ENCODE measurements around the gene SLC25A20.
A peak's percentile ranks its signal among the peaks of the same experiment; 100 is the strongest.
"Not testable (repeated sequence)": the region's sequence is repeated elsewhere in the genome, so short reads cannot be mapped to it uniquely, and the experiment has no call there.

Gene SLC25A20

DNA sequence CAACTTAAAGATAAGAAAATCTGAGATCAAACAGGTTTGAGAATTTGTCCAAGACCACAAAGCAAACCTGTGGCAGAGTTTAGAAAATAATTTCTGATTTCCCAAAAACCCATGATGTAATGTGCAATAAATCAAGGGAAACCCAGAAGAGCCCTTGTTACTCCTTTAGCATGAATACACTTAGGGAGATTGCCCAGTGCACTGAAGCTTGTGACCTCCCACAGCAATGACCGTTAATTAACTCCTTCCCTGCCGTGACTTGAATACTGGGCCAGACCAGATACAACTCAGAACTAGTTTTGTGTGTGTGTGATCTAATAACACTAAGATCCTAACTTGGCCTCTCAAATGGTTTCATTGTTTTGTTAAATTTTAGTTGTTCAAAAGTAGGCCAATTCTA, 53.5 kb downstream of the SLC25A20 start:
- DNase-seq (ENCODE audit: low read depth): peak; percentile 54

DNA sequence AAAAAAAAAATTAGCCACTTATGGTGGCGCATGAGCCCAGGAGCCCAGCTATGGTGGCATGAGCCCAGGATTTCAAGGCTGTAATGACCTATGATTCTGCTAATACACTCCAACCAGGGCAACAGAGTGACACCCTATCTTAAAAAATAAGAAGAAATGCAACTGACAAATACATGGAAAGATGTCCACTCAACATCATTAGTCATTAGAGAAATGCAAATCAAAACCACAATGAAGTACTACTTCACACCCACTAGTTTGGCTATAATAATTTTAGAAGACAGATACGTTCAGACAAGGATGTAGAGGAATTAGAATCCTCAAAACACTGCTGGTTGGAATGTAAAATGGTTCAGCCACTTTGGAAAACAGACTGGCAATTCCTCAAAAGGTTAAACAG, 61.5 kb downstream of the SLC25A20 start:
- no peak for DNase-seq (ENCODE audit: low read depth)

DNA sequence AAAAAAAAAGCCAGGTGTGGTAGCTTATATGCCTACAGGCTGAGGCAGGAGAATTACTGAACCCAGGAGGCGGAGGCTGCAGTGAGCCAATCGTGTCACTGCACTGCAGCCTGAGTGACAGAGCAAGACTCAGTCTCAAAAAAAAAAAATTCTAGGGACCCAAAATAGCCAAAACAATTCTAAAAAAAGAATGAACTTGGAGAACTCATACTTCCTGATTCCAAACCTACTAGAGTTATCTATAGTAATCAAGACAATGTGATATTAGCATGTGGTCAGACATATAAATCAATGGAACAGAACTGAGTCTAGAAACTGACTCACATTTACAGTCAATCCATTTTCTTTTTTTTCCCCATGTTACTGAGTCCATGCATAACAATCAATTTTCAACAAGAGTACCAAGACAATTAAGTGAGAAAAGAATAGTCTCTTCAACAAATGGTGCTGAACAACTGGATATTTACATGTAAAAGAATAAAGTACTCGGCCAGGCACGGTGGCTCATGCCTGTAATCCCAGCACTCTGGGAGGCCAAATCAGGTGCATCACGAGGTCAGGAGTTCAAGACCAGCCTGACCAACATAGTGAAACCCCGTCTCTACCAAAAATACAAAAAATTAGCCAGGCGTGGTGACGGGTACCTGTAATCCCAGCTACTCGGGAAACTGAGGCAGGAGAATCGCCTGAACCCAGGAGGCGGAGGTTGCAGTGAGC, 62.9 kb downstream of the SLC25A20 start:
- no peak for DNase-seq (ENCODE audit: low read depth)

DNA sequence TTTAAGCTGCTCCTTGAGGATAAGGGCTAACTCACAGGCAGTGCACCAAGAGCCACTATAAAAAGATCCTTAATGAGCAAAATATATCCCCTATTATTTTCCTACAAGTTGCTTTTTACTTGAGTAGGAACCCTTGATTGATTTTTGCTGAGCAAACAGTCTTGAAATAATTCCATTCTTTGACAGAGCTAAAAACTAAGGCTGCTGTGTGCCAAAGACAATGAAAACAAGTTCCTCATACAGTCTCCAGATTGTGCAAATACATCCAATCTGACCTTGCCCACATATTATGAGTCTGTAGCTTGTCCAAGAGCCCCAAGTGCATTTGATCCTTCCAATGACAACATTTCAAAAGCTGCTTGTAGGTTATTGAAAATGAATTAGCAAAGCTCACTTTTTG, 66.0 kb downstream of the SLC25A20 start:
- DNase-seq (ENCODE audit: low read depth): no peak

DNA sequence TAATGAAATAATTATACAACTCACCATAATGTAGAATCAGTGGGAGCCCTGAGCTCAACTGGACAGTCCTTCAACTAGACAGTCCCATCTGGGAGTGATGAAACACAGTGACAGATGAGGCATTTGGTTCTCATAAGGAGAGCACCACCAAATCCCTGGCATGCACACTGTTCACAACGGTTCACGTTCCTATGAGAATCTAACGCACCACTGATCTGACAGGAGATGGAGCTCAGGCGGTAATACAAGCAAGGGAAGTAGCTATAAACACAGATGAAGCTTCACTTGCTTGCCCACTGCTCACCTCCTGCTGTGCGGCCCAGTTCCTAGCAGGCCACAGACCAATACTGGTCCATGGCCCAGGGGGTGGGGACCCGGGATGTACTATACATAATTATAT, 68.0 kb downstream of the SLC25A20 start:
- no peak for DNase-seq (ENCODE audit: low read depth)

DNA sequence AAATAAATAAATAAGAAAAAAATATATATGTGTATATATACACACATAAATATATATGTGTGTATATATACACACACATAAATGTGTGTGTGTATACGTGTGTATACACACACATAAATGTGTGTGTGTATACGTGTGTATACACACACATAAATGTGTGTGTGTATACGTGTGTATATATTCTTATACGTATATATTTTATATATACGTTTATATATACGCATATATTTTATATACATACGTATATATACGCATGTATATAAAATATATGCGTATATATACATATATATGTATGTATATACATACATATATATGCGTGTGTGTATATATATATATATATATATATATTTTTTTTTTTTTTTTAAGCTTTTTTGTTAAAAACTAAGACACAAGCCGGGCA, 69.2 kb downstream of the SLC25A20 start:
- not testable (repeated sequence) for DNase-seq (ENCODE audit: low read depth)

DNA sequence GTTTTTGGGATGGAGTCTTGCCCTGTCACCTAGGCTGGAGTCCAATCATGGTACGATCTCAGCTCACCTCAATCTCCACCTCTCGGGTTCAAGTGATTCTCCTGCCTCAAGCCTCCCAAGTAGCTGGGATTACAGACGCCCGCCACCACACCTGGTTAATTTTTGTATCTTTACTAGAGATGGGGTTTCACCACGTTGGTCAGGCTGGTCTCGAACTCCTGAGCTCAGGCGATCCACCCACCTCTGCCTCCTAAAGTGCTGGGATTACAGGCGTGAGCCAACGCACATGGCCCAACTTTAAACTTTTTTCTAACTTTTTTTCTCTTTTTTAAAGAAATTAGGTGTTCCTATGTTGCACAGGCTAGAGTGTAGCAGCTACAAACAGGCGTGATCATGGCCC, 70.8 kb downstream of the SLC25A20 start:
- not testable (repeated sequence) for DNase-seq (ENCODE audit: low read depth)

DNA sequence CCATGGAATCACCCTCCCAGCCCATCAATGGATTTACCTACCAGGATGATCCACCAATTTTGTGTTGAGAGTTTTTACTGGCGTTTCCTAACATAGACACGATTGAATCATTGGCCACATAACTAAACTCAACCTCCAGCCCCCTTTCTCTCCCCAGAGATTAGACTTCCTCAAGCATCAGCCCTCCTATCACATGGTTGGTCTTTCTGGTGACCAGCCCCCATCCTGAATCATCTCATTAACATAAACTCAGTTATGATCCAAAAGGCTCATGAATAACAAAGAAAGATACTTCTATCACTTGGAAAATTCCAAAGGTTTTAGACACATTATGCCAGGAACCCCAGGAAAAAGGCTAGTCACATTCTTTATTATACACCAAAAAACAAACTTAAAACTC, 72.2 kb downstream of the SLC25A20 start:
- DNase-seq (ENCODE audit: low read depth): peak; percentile 86

DNA sequence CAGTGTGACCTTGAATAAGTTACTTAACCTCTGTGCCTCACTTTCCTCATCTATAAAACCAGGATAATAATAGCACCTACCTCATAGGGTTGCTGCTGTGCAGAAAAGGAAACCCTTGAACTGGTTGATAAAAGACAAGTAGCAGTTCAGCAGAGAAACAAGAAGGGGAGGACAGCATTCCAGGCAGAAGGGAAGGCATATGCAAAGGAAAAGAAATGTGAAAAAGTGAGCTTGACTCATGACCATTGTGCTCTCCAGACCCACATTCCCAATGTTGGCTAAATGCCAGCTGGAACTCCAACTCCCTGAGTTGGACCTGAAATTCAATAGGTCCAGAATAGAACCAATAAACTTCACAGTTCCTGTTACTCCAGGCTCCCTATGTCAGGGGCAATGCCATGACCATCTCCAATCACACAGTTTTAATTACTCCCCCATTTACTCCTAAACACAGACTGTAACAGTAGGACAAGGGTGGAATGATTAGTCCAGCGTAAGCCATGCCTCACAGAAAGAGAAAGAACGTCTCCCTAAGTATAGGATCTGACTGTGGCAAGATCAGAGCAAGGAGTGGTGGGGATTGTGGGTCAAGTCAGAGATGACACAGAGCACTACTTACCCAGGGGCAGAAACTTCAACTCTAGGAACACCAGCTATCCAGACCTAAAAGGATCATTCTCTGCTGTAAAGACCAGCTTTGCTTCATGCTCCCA, 77.9 kb downstream of the SLC25A20 start:
- peak; percentile 65 for DNase-seq (ENCODE audit: low read depth)

DNA sequence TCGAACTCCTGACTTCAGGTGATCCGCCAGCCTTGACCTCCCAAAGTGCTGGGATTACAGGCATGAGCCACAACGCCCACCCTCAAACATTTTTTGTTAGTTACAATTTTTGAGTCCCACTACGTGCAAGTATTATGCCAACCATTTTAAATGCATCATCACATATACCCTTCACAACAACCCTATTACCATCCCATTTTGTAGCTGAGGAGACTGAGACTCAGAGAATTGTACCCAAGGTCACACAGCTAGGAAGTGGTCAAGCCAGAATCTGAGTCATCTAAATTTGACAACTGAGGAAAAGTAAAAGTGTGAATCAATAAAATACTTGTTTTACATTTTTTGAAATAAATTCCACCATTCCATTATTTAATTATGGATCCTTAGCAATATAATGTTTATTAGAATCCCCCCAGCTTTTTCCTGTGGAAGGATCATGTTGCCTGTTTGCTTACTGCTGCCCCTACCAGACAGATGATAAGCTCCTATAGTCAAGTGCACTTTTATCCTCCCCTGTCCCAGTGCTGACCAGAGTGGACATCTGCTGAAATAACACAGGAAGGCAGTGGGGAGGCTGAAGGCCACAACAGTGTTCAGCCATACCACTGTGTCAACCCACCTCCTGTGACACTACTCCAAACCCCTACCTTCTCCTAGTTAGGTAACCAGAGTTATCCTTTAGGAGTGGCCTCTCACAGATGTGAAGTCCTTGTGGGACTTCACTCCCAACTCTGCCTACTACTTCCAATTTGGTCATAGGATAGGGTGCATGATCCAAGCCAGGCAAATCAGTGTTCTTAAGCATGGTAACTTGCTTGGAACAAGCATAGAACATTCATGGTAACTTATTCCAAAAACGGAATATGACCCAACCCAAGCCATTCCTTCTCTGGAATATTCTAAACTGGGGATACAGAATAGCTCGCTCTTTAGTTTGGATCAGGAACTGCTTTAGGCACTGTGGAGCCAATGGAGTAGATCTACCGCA, 79.2 kb downstream of the SLC25A20 start:
- DNase-seq (ENCODE audit: low read depth): no peak

DNA sequence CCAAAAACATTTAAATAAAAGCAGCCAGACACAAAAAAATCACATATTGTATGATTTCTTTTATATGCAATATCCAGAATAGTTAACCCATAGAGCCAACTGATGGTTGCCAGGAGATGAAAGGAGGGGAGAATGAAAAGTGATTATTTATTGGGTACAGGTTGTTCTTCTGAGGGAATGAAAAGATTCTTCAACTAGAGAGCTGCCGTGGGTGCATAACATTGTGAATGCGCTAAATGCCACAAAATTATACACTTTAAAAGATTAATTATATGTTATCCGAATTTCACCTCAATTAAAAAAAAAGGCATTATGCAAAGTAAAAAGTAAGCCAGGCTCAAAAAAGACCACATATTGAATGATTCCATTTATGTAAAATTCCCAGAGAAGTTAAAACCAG, 87.2 kb downstream of the SLC25A20 start:
- no peak for DNase-seq (ENCODE audit: low read depth)
